GM06990 (cell line): ENCODE results near the gene DGKB.

ENCODE experiments used
- DNase-seq: peaks from one replicate; pipeline ENCODE4 v3.0.0-alpha.2; 2011; ENCODE audit not compliant: insufficient read length; ENCODE audit errors: extremely low read depth
- H3K27me3 ChIP-seq: replicated peaks from 2 replicates; pipeline ENCODE4 v1.6.0; 2011; ENCODE audit warnings: low read length; ENCODE audit not compliant: control insufficient read depth, insufficient read depth
- H3K36me3 ChIP-seq: 2 replicates; pipeline ENCODE4 v1.5.1; 2011; ENCODE audit warnings: low read length; ENCODE audit not compliant: control insufficient read depth, insufficient read depth
- H3K4me3 ChIP-seq: replicated peaks from 2 replicates; pipeline ENCODE4 v1.5.1; 2011; ENCODE audit warnings: low read depth, mild to moderate bottlenecking, control low read depth, low read length
- TF ChIP-seq, protein P1 (sequence below): IDR thresholded peaks from 2 replicates; pipeline ENCODE4 v1.5.1; 2011; ENCODE audit warnings: low read length, control low read depth, mild to moderate bottlenecking, inconsistent platforms; ENCODE audit not compliant: insufficient read depth, poor library complexity, severe bottlenecking

Gene DGKB

DNA sequence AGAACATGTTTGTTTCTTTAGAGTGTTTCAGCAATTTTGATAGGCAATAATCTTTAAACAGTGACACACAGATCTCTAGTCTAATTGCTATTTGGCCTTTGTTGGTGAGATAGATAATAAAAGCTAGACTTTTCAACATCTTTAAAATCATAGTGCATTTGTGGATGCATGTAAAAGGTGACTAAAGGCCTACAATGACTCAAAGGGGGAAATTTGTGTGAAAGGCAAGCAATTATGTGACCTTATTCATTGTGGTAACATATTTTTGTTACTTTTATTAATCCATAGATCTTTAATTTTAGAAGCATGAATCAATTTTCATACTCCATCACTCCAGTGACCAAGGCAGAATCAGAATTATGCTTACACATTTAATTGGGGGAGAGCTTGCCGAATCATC, 299.7 kb downstream of the DGKB start:
- Histone ChIP-seq H3K4me3 (no peak overlapping the region), H3K27me3 (no peaks in the 10 kb centered on the region), H3K36me3 (no peaks in the 10 kb centered on the region)
- DNase-seq, result no peak
- TF ChIP-seq, protein P1, sequence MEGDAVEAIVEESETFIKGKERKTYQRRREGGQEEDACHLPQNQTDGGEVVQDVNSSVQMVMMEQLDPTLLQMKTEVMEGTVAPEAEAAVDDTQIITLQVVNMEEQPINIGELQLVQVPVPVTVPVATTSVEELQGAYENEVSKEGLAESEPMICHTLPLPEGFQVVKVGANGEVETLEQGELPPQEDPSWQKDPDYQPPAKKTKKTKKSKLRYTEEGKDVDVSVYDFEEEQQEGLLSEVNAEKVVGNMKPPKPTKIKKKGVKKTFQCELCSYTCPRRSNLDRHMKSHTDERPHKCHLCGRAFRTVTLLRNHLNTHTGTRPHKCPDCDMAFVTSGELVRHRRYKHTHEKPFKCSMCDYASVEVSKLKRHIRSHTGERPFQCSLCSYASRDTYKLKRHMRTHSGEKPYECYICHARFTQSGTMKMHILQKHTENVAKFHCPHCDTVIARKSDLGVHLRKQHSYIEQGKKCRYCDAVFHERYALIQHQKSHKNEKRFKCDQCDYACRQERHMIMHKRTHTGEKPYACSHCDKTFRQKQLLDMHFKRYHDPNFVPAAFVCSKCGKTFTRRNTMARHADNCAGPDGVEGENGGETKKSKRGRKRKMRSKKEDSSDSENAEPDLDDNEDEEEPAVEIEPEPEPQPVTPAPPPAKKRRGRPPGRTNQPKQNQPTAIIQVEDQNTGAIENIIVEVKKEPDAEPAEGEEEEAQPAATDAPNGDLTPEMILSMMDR, result no peak

DNA sequence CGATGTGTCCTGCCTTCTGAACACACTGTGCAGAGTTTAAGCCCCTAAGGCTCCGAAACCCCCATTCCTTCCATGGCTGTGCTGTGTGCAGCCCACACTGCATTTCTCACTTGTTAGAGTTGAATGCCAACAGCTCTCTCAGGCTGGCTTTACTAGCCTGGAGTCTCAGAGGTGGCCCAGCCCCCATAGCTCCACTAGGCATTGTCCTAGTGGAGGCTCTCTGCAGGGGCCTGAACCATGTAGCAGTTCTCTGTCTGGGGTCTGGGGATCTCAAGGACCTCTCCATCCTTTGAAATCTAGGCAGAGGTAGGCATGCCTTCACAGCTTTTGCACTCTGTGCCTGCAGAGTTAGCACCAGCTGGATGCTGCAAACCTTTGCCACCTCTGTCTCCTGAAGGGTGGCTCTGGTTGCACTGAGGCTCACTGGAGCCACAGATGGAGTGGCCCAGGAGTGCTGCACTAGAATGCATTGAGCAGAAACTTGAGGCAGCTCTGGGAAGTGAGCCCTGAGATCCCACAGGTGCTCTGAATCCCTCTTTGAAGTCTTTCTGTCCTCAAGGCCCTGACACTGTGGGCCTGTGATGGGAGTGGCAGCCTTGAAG, 301.7 kb downstream of the DGKB start:
- H3K27me3 ChIP-seq, result no peaks in the 10 kb centered on the region
- no peaks in the 10 kb centered on the region for H3K36me3 ChIP-seq
- TF ChIP-seq, protein P1, result no peak
- no peak for DNase-seq
- no peak overlapping the region for H3K4me3 ChIP-seq

DNA sequence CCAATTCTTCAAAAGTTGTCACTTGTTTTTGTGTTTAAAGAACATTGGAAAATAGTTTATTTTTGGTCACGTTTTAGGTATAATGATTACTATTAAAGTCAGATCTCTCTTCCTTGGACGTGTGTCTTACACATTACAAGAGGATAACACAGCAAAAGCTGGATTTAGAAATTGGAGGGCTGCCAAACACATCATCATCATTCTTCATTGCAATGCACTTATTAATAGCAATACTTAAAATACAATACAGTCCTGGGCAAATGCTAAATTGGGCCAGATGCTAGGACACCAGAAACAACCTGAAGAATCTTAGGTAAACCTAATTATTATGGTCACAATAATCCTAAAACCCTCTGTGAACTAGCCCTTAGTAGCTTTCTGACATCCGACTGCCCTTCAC, 303.6 kb downstream of the DGKB start:
- TF ChIP-seq, protein P1, result no peak
- DNase-seq, result no peak
- Histone ChIP-seq H3K36me3 (no peaks in the 10 kb centered on the region), H3K27me3 (no peaks in the 10 kb centered on the region), H3K4me3 (no peak overlapping the region)

DNA sequence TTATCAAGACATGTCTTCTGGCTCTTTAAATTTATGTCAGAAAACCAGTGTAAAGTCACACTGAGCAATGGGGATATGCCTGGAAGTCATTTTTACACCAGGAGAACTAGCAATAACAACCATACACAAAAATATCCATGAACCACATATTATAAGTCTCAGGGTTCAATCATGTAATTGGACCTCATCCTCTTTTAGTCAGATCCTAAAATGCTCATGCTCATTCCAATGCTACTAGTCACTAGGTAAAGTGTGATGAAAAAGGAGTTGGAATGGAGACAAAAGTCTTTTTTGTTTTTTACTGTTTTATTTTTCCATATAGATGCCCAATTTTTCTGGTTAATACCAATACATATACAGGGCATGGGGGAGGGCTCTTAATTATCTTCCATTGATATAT, 306.1 kb downstream of the DGKB start:
- H3K4me3 ChIP-seq, result no peak overlapping the region
- TF ChIP-seq, protein P1, result no peak
- no peaks in the 10 kb centered on the region for H3K36me3 ChIP-seq
- H3K27me3 ChIP-seq, result no peaks in the 10 kb centered on the region
- DNase-seq, result no peak

DNA sequence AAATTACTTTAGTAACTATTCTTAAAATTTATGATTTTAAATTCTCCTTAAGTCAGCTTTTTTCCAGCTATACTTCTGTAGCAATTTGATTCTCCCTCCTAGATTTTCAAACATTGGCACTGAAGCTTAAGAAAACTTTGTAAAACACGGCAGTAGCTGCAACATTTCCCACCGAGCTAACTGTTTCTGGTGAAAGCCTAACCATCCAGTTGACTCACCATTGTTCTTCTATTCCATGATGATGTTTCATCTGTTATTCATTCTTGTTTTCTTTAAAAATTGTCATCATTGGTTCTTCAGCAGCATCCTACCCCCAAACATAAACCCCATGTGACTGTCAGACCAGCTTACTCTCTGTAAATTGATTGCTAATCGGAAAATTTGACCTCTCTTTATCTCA, 312.3 kb downstream of the DGKB start:
- H3K4me3 ChIP-seq, result no peak overlapping the region
- no peaks in the 10 kb centered on the region for H3K36me3 ChIP-seq
- no peaks in the 10 kb centered on the region for H3K27me3 ChIP-seq
- no peak for DNase-seq
- TF ChIP-seq, protein P1, result no peak

DNA sequence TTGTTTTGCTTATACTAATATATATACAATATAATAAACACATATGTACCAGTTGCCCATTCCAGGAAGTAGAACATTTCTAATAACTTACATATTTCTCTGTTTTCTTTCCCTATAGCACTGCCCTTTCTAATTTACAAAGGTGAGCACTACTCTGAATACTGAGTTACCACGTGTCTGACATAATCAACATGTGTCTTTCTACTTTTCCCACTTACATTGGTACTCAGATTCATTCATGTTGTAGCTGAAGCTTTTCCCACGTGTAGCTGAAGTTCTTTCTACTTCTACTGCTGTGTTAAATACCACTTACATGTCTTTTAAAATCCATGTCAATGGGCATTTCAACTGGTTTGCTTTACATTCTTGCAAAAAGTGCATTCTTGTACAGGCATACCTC, 317.3 kb downstream of the DGKB start:
- H3K36me3 ChIP-seq, result no peaks in the 10 kb centered on the region
- TF ChIP-seq, protein P1, result no peak
- no peaks in the 10 kb centered on the region for H3K27me3 ChIP-seq
- H3K4me3 ChIP-seq, result no peak overlapping the region
- DNase-seq, result no peak
